Nephron progenitor cell (in vitro differentiated cells): Measurements from ENCODE around the gene CLASP1.

Experiments used
- DNase-seq: peaks from one replicate; pipeline ENCODE4 v3.0.0; 2021
- H3K27ac Mint-ChIP-seq: 2 replicates; pipeline ENCODE4 v1.8.0; 2021; ENCODE audit warnings: mild to moderate bottlenecking, moderate library complexity, mixed read lengths
- H3K27me3 Mint-ChIP-seq: 2 replicates; pipeline ENCODE4 v1.8.0; 2021; ENCODE audit warnings: mild to moderate bottlenecking, low read depth, mixed read lengths; ENCODE audit not compliant: poor library complexity
- H3K36me3 Mint-ChIP-seq: 2 replicates; pipeline ENCODE4 v1.8.0; 2021; ENCODE audit warnings: low read depth, mixed read lengths
- H3K4me1 Mint-ChIP-seq: 2 replicates; pipeline ENCODE4 v1.8.0; 2021; ENCODE audit warnings: mixed read lengths
- H3K4me3 Mint-ChIP-seq: 2 replicates; pipeline ENCODE4 v1.8.0; 2021; ENCODE audit warnings: mild to moderate bottlenecking, moderate library complexity, mixed read lengths
- H3K9me3 Mint-ChIP-seq: 2 replicates; pipeline ENCODE4 v1.8.0; 2021; ENCODE audit warnings: mild to moderate bottlenecking, moderate library complexity, mixed read lengths
- TF ChIP-seq, protein P1 (sequence below): fragments of 200-600 bp; sonication (generic); IDR thresholded peaks from 2 replicates; pipeline ENCODE4 v1.5.0; 2021; ENCODE audit warnings: antibody characterized with exemption

The CLASP1 gene

DNA sequence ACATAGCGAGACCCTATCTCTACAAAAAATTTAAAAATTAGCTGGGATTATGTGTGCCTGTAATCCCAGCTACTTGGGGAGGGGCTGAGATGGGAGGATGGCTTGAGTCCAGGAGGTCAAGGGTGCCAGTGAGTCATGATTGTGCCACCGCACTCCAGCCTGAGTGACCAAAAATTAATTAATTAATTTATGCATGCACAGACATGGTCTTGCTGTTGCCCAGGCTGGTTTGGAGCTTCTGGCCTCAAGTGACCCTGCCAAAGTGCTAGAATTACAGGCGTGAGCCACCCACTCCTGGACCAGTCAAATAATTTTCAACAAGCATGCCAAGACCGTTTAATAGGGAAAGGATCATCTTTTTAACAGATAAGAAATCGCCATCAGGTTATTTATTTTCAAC lies 306.5 kb downstream of the CLASP1 start:
- no peaks in the 10 kb centered on the region for H3K9me3 Mint-ChIP-seq
- H3K27me3 Mint-ChIP-seq, result no peaks in the 10 kb centered on the region
- H3K27ac Mint-ChIP-seq, result no peak overlapping the region
- H3K36me3 Mint-ChIP-seq, result peaks cover 85% of the 10 kb centered on the region
- peaks cover 13% of the 10 kb centered on the region for H3K4me1 Mint-ChIP-seq
- no peak overlapping the region for H3K4me3 Mint-ChIP-seq
- no peak for DNase-seq
- TF ChIP-seq, protein P1, sequence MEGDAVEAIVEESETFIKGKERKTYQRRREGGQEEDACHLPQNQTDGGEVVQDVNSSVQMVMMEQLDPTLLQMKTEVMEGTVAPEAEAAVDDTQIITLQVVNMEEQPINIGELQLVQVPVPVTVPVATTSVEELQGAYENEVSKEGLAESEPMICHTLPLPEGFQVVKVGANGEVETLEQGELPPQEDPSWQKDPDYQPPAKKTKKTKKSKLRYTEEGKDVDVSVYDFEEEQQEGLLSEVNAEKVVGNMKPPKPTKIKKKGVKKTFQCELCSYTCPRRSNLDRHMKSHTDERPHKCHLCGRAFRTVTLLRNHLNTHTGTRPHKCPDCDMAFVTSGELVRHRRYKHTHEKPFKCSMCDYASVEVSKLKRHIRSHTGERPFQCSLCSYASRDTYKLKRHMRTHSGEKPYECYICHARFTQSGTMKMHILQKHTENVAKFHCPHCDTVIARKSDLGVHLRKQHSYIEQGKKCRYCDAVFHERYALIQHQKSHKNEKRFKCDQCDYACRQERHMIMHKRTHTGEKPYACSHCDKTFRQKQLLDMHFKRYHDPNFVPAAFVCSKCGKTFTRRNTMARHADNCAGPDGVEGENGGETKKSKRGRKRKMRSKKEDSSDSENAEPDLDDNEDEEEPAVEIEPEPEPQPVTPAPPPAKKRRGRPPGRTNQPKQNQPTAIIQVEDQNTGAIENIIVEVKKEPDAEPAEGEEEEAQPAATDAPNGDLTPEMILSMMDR, result no peak

DNA sequence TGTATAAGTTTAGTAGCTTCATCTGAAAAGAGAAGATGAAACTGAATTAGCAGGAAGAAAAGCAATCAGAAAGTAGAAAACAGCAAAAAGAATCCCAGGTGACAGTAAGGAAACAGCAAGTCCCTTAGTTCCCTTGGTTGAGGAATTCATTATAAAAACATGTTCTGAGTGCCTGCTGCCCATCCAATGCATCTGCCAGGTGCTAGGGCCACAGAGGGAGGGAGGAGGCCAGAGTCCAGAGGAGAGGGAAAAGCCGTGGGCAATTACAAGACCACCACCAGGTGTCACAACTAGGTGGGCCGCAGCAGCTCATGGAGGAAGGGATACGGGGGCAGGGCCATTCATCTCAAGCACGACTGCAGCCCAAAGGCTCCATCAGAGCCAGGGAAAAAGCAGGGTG lies 308.3 kb downstream of the CLASP1 start:
- no peak for DNase-seq
- TF ChIP-seq, protein P1, result no peak
- H3K4me1 Mint-ChIP-seq, result peaks cover 28% of the 10 kb centered on the region
- H3K4me3 Mint-ChIP-seq, result no peak overlapping the region
- no peaks in the 10 kb centered on the region for H3K9me3 Mint-ChIP-seq
- peak overlapping the region; percentile 8 for H3K27ac Mint-ChIP-seq
- H3K36me3 Mint-ChIP-seq, result peaks cover 67% of the 10 kb centered on the region
- H3K27me3 Mint-ChIP-seq, result no peaks in the 10 kb centered on the region

DNA sequence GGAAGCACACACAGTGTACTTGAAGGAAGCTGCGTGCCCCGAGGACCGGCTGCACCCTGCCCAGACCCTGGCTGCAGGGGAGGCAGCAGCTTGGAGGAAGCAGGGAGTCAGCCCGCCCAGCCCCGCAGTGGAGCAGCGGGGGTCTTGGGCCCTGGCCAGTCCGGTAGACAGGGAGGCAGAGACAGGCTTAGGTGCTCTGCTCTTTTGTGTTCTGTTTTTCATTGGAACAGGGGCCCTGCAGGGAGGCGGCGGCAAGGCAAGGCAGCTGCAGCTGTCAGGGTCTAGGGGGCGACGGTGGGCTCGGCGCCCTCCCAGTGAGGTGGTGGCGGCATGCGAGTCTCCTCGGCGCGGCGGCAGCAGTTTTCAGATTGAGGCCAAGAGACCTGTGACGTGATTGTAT lies 311.0 kb downstream of the CLASP1 start:
- H3K36me3 Mint-ChIP-seq, result peaks cover 44% of the 10 kb centered on the region
- TF ChIP-seq, protein P1, result no peak
- DNase-seq, result no peak

DNA sequence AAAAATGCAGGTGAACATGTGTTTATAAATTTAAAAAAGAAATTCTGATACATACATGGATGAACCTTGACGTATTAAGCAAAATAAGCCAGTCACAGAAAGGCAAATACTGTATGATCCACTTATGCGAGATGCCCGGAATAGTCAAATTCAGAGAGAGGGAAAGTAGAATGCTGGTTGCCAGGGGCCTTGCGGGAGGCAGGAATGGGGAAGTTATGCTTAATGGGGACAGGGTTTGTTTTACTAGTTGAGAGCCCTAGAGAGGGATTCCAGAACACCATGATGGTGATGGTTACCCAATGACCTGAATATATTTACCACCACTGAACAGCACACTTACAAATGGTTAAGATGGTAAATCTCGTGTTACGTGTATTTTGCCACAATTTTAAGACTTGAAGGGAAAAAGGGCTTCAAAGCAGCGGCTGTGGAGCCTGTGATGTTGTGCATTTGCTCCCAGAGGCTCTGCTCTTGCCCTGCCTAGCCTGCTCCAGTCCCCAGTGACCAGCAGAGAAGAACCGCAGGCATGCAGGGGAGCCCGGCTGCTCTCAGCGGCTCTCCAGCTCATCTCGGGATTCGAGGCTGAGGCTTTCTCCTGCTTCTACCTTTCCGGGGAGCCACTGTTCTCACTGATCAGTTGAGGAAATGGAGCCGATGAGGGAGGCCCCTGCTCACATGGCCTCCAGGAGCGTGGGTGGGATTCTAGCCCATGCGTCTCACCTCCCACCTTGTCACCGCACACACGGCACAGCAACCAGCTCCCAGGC lies 312.6 kb downstream of the CLASP1 start:
- DNase-seq, result no peak
- Mint-ChIP-seq H3K9me3 (no peaks in the 10 kb centered on the region), H3K36me3 (peaks cover 29% of the 10 kb centered on the region), H3K4me1 (peaks cover 34% of the 10 kb centered on the region), H3K27ac (peak overlapping the region; percentile 19), H3K27me3 (peaks cover 4% of the 10 kb centered on the region), H3K4me3 (no peak overlapping the region)
- TF ChIP-seq, protein P1, result no peak

More for the DNA sequence above, 311.0 kb downstream of the CLASP1 start:
- H3K27me3 Mint-ChIP-seq, result no peaks in the 10 kb centered on the region
- no peak overlapping the region for H3K27ac Mint-ChIP-seq
- H3K9me3 Mint-ChIP-seq, result no peaks in the 10 kb centered on the region
- no peak overlapping the region for H3K4me3 Mint-ChIP-seq
- H3K4me1 Mint-ChIP-seq, result peaks cover 35% of the 10 kb centered on the region

DNA sequence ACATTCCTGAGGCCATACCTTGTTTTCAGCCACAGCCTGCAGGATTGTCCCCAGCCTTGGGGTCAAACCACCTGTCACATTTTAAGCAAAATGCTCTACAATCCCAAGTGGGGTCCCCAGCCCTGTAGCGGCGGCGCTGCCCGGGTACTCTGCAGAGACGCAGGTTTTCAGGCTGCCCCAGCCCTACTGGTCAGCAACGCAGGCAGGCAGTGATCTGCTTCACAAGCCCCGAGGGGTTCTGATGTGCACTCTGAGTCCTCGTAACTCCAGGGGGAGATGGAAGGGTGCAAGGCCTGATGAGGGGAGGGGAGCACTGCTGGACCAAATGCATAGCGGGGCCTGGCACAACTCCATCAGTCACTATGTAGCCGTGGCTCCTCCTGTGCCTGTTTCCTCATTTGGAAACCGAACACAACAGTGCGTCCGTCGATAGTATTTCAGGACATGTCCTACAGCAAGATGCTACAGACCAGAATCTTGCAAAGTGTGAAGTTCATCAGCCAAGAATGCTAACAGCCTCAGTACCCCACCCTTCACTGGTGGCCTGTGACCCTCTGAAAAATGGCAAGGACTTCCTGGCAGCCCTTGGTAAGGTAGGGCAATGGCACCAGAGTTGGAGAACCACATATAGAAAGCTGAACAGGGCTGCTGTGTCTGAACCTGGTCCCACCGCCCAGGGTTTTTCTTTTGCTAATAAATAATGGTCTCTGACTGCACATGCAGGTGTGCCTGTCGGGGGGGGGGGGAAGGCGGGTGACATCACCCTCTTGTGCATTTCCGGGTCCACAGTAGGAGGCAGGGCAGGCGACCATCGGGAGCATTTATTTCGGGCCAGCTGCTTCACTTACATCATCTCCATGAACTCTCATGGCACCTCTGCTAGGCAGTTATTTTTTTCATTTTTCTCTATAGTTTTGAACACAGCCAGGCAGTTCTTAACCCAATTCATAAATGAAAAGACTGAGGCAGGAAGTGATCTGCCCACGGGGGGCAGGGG lies 313.7 kb downstream of the CLASP1 start:
- peaks cover 4% of the 10 kb centered on the region for H3K27me3 Mint-ChIP-seq
- H3K27ac Mint-ChIP-seq, result peak overlapping the region; percentile 19
- no peak overlapping the region for H3K4me3 Mint-ChIP-seq
- TF ChIP-seq, protein P1, result no peak
- DNase-seq, result no peak
- no peaks in the 10 kb centered on the region for H3K9me3 Mint-ChIP-seq
- H3K4me1 Mint-ChIP-seq, result peaks cover 24% of the 10 kb centered on the region
- peaks cover 18% of the 10 kb centered on the region for H3K36me3 Mint-ChIP-seq
